SK-N-MC (cell line): ENCODE results near the gene INPP5A.

Source experiments
- EZH2 ChIP-seq: fragments of 200-600 bp; sonication (generic); IDR thresholded peaks from one replicate; pipeline ENCODE4 v1.6.1; 2017; ENCODE audit warnings: antibody characterized with exemption
- FOXP2 ChIP-seq: optimal IDR thresholded peaks from 2 replicates; pipeline ENCODE3; 2011; ENCODE audit warnings: mild to moderate bottlenecking, moderate library complexity; ENCODE audit not compliant: insufficient read depth; ENCODE audit errors: extremely low read length, control extremely low read depth
- POLR2AphosphoS5 ChIP-seq: IDR thresholded peaks from 2 replicates; pipeline ENCODE4 v1.6.1; 2012; ENCODE audit warnings: mild to moderate bottlenecking, low read depth, low read length, borderline replicate concordance

DNA sequence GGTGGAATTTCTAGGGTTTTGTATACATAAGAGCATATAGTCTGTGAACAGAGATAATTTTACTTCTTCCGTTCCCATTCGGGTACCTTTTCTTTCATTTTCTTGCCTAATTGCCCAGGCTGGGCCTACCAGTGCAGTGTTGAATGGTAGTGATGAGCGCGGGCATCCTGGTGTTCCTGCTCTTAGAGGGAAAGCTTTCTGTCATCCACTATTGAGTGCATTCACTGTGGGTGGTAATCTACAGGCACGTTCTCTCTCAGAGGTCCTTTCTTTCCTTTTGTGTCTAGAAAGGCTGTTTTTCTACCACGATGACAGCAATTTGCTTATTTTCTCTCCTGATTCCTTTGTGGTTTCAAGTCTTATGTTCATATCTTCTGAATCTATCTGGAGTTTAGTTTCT is 65.0 kb downstream of the INPP5A start:
- TF ChIP-seq EZH2, result no peak
- no peak for TF ChIP-seq POLR2AphosphoS5
- TF ChIP-seq FOXP2, result no peak
